Omental fat pad (tissue), 4 donors: ENCODE data around the gene TCF7. TPM values are rescaled to one million over a fixed set of nuclear protein-coding genes. Genes with fewer than 3 reads are reported as not detected.

Experiments used
- ATAC-seq: fragments of 150-250 bp; one replicate; pipeline ENCODE4 v1.9.1; 2016; ENCODE audit warnings: mild to moderate bottlenecking, moderate library complexity; ENCODE audit not compliant: low FRiP score
- DNase-seq: peaks from one replicate; pipeline ENCODE4 v3.0.0-alpha.2; 2019; ENCODE audit warnings: low spot score
- total RNA-seq, 4 donors: library from RNA; depleted of rRNA; stranded (reverse); fragments of >200 nt; gene quantifications; one replicate each; pipeline ENCODE4 v1.1.0, GENCODE V29; 2016
- TF ChIP-seq, protein P1 (sequence below), 3 donors: fragments of 450-650 bp; IDR thresholded peaks; one replicate each; pipeline ENCODE4 v1.5.1; 2016 to 2017; ENCODE audit warnings: antibody characterized with exemption in 3 of 3, mild to moderate bottlenecking in 3 of 3, moderate library complexity in 2 of 3

The TCF7 gene
- total RNA-seq, 4 donors from 2014 or later, result 1.6 to 4.3 (median 2.7) TPM

DNA sequence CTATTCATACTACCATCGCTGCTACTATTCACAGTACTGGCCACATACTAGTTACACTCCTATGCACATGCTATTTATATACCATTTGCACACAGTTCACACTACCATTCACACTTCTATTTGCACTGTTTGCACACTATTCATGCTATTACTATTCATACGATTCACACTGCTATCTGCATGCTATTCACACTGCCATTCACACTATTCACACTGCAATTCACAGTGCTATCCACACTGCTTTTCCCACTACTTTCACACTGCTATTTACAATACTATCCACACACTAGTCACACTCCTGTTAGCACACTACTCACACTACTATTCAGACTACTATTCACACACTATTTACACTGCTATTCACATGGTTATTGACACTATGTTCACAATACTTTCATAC lies 39.4 kb upstream of the TCF7 start:
- no peak for DNase-seq
- no peak for ATAC-seq
- TF ChIP-seq, protein P1, sequence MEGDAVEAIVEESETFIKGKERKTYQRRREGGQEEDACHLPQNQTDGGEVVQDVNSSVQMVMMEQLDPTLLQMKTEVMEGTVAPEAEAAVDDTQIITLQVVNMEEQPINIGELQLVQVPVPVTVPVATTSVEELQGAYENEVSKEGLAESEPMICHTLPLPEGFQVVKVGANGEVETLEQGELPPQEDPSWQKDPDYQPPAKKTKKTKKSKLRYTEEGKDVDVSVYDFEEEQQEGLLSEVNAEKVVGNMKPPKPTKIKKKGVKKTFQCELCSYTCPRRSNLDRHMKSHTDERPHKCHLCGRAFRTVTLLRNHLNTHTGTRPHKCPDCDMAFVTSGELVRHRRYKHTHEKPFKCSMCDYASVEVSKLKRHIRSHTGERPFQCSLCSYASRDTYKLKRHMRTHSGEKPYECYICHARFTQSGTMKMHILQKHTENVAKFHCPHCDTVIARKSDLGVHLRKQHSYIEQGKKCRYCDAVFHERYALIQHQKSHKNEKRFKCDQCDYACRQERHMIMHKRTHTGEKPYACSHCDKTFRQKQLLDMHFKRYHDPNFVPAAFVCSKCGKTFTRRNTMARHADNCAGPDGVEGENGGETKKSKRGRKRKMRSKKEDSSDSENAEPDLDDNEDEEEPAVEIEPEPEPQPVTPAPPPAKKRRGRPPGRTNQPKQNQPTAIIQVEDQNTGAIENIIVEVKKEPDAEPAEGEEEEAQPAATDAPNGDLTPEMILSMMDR (IDR thresholded peaks at IDR 0.05), result no peak

DNA sequence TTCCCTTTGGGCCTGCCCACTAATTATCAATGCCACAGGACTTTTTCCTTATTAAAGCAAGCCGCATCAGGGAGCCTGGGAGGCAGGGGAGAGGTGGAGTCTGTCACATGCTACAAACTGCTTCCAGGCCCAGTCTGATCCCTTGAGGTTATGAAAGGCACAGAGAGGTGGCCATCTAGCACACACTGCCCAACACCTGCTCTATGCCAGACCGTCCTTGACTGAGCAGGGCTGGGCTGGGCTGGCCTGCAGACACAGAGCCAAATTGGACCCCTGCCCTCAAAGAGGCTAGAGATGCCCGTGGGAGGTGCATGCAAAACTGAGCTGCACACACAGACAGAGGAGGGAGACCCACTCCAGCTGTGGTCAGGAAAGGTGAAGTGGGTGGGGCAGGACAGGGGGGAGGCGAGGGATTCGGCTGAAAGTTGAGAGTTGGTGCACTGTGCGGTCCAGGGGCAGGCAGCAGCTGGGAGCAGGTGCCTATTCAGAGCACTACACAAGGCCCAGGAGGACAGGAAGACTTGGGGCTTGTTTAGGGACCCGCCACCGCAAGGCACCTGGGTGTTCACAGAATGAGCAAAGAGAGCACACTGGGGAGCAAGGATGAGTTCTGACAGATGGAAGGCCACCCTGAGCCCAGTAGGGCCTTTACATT lies 36.4 kb upstream of the TCF7 start:
- no peak for DNase-seq
- ATAC-seq, result no peak
- TF ChIP-seq, protein P1 (IDR thresholded peaks at IDR 0.05), result no peak

DNA sequence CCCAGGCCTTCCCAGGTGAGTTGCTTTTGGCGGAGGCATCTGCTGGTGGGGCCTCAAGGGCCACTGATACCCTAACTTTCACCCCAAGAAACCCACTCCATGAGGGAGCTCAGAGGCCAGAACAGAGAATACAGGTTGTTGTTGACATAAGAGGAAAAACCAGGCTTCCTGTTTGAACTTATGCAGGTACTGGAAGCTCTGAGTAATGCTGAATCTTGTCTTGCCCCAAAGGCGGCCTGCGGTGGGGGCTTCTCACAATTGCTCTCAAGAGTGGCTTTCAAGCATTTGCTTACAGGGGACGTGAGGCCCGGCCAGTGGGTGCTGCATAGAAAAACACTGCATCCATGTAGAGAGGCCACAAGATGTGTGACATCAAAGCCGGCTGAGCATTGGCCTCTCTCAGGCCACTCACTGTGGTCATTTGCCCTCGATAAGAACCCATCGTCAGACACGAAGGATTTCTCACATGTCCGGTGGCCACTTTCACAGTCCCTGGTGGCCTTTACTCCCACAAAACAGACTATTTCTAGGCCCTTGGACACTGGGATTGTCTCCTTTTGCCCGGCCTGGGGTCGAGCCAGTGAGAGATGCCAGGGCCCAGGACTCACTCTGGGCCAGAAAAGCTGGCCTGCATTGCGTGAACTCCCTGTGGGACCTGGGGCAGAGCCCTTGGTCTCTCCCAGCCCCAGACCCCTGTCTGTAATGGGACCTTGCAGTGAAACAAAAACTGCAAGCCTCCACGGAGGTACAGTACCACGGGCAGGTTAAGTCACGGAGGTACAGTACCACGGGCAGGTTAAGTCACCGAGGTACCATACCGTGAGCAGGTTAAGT lies 34.5 kb upstream of the TCF7 start:
- DNase-seq, result no peak
- ATAC-seq, result no peak

DNA sequence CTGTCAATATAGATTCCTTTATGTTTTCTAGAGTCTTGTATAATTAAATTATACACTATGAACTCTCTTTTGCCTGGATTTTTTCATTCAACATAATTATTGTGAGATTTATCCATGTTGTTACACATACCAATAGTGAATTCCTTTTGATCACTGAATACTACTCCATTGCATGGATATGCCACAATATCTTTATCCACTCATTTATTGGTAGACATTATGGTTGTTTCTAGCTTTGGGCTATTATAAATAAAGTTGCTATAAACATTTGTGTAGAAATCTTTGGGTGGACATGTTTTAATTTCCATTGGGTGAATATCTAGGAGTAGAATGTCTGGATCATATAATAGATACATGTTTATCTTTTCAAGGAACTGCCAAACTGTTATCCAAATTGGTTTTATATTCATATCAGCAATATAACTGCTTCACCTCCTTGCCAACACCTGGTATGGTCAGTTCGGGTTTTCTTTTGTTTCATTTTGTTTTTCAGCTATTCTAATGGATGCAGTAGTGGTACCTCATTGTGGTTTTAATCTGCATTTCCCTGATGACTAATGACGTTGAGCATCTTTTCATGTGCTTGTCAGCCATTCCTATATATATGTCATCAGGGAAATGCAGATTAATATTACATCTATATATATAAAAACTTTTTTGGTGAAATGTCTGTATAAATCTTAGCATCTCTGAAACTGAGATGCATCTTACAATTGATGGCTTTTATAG lies 32.1 kb upstream of the TCF7 start:
- TF ChIP-seq, protein P1 (IDR thresholded peaks at IDR 0.05), result no peak
- no peak for ATAC-seq
- DNase-seq, result no peak

More for the DNA sequence above, 34.5 kb upstream of the TCF7 start:
- TF ChIP-seq, protein P1 (IDR thresholded peaks at IDR 0.05), result no peak

DNA sequence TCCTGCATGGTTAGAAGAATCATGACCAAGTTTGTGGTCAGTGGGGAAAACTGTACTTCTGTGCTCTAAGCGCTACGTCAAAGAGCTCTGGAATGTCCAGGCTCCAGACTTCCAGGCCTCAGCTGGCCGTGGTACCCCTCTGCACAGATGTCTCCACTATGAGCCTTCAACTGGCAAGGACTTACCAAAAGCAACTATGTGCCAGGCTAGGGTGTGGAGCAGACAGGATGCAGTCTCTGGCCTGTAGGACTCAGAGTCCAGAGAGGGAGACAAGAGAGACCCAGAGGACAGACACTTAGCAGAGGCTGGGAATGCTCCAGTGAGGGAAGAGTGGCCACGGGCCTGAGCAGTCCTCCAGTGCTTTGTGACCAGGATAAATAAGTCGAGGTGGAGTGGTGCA lies 31.0 kb upstream of the TCF7 start:
- TF ChIP-seq, protein P1 (IDR thresholded peaks at IDR 0.05), result no peak
- ATAC-seq (no peak), DNase-seq (no peak)

DNA sequence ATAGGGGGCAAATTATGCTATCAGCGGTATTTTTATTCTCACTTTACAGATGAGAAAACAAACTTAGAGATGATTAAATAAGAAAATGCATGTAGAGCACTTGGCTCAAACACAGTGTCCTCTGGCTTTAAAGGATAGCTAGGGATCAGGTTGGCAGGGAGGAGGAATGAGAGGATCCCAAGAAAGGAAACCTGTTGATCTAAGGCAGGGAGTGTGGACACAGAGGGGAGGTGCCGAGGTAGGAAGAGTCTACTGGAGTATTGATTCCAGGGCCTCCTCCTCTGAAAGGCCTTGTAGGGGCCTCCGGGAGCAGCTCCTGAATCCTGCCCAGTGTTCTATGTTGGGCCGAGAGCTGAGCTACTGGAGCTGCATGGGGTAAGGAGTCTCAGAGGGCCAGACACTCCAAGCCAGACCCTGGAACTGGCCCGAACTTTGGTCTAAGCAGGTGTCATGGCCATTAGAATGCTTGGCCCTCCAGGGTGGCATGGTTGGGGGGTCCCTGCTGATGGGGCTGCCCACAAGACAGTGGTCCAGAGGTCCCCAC lies 30.4 kb upstream of the TCF7 start:
- DNase-seq, result no peak
- TF ChIP-seq, protein P1 (IDR thresholded peaks at IDR 0.05), result no peak
- ATAC-seq, result no peak
